Ishikawa (cell line): ENCODE data around the gene TNPO2.

Source experiments
- CEBPB ChIP-seq: IDR thresholded peaks from 2 replicates; pipeline ENCODE4 v1.6.1; 2012
- CREB1 ChIP-seq: IDR thresholded peaks from 2 replicates; pipeline ENCODE4 v1.6.1; 2012; ENCODE audit warnings: low read depth
- EGR1 ChIP-seq: IDR thresholded peaks from 2 replicates; pipeline ENCODE4 v1.6.1; 2012
- EP300 ChIP-seq: IDR thresholded peaks from 2 replicates; pipeline ENCODE4 v1.6.1; 2012; ENCODE audit warnings: borderline replicate concordance
- FOXM1 ChIP-seq: IDR thresholded peaks from 2 replicates; pipeline ENCODE4 v1.6.1; 2012; ENCODE audit warnings: low read depth, borderline replicate concordance
- MAX ChIP-seq: IDR thresholded peaks from 2 replicates; pipeline ENCODE4 v1.6.1; 2012
- NFIC ChIP-seq: IDR thresholded peaks from 2 replicates; pipeline ENCODE4 v1.6.1; 2012
- RAD21 ChIP-seq: IDR thresholded peaks from 2 replicates; pipeline ENCODE4 v1.6.1; 2012; ENCODE audit warnings: low read depth
- REST ChIP-seq: IDR thresholded peaks from 2 replicates; pipeline ENCODE4 v1.6.1; 2012; ENCODE audit warnings: low read depth, mild to moderate bottlenecking
- TAF1 ChIP-seq: IDR thresholded peaks from 2 replicates; pipeline ENCODE4 v1.6.1; 2012; ENCODE audit warnings: low read depth, mild to moderate bottlenecking
- TCF12 ChIP-seq: IDR thresholded peaks from 2 replicates; pipeline ENCODE4 v1.6.1; 2012; ENCODE audit warnings: low read depth
- TEAD4 ChIP-seq: IDR thresholded peaks from 2 replicates; pipeline ENCODE4 v1.6.1; 2012
- YY1 ChIP-seq: IDR thresholded peaks from 2 replicates; pipeline ENCODE4 v1.6.1; 2012; ENCODE audit warnings: low read depth
- ZBTB7A ChIP-seq: IDR thresholded peaks from 2 replicates; pipeline ENCODE4 v1.6.1; 2012; ENCODE audit warnings: low read depth
- TF ChIP-seq, protein P1 (sequence below): IDR thresholded peaks from 2 replicates; pipeline ENCODE4 v1.6.1; 2012

Gene TNPO2

DNA sequence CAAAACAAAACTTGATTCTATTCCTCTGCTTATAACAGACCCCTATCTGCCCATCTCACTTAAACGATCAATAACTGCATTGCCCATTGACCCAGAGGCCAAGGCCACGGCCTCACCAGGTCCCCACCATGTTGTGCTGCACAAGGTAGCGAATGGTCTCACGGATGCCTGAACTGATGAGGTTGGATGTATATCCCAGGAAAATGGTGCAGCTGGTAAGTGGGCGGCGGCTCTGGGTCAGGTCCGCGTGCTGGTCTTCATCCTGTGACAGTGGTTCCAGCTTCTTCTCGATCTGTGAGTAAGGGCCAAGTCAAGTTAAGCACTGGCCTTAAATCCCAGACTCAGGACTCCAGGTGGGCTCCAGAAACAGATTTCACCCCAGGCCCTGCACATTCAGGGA is 43.7 kb downstream of the TNPO2 start:
- TF ChIP-seq TEAD4 (no peak), EP300 (no peak), TAF1 (no peak), ZBTB7A (no peak), FOXM1 (no peak), EGR1 (no peak), CREB1 (no peak), REST (no peak), NFIC (no peak), YY1 (no peak), CEBPB (no peak), TCF12 (no peak), RAD21 (no peak), MAX (no peak)
- TF ChIP-seq, protein P1, sequence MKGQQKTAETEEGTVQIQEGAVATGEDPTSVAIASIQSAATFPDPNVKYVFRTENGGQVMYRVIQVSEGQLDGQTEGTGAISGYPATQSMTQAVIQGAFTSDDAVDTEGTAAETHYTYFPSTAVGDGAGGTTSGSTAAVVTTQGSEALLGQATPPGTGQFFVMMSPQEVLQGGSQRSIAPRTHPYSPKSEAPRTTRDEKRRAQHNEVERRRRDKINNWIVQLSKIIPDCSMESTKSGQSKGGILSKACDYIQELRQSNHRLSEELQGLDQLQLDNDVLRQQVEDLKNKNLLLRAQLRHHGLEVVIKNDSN: no peak

- TF ChIP-seq TEAD4 (no peak), TCF12 (no peak), TAF1 (no peak), ZBTB7A (no peak), CREB1 (no peak), EGR1 (no peak), FOXM1 (no peak), MAX (no peak), CEBPB (no peak), RAD21 (no peak), EP300 (no peak), YY1 (no peak), REST (no peak), NFIC (no peak)
- TF ChIP-seq, protein P1: no peak
Observed at GRCh38 chr19:12676928-12677327, 46.8 kb downstream of the TNPO2 start.

- no peak for TF ChIP-seq YY1
- TF ChIP-seq RAD21: peak; percentile 44; the same call in 1 of the 2 replicates
Observed at GRCh38 chr19:12676384-12676792, 47.3 kb downstream of the TNPO2 start.

DNA sequence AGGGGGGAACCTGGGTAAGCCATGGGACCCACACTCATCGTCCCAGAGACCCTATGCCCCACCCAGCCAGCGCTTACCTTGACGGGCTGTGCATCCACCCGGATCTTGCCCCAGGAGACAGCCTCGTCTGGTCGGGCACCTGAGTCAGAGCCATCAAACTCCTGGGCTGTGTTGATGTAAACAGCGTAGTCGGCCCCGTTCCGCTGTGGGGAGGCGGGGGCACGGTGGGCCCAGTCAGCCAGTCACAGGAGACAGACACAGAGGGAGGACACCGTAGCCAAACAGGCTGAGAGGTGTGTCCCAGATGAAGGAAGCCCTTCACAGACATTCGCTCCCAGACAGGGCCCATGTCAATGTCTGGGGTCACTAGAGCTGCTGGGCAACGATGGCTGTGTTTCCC is 47.8 kb downstream of the TNPO2 start:
- TF ChIP-seq NFIC (no peak), EP300 (no peak), TEAD4 (no peak), ZBTB7A (no peak), TAF1 (no peak), TCF12 (no peak), YY1 (no peak), CREB1 (no peak), CEBPB (no peak), MAX (no peak)
- TF ChIP-seq, protein P1: no peak

- no peak for TF ChIP-seq REST
- no peak for TF ChIP-seq FOXM1
- no peak for TF ChIP-seq CREB1
- no peak for TF ChIP-seq NFIC
- no peak for TF ChIP-seq TEAD4
- TF ChIP-seq TCF12: no peak
- no peak for TF ChIP-seq ZBTB7A
- TF ChIP-seq EGR1: no peak
- no peak for TF ChIP-seq YY1
- no peak for TF ChIP-seq EP300
- no peak for TF ChIP-seq RAD21
- TF ChIP-seq, protein P1: no peak
- TF ChIP-seq TAF1: no peak
Observed at GRCh38 chr19:12675399-12675798, 48.3 kb downstream of the TNPO2 start.
